ENCODE results near the gene HGFAC.

- TF ChIP-seq CTCF (IDR thresholded peaks at IDR 0.05) (peak in 1 of 6 experiments; percentile 1), POLR2A (IDR thresholded peaks at IDR 0.05) (no peak)
These were observed 2.1 kb downstream of the HGFAC start for GRCh38 chr4:3443750-3444309.

Data from thyroid gland (tissue), 4 donors.